ENCODE measurements around the gene LIME1. TPM values are rescaled to one million over a fixed set of nuclear protein-coding genes. Genes with fewer than 3 reads are reported as not detected.

The LIME1 gene
- total RNA-seq, 2 donors from 2014 or later, result 156 to 179 TPM

GRCh38 chr20:63741676-63742380 lies 5.4 kb downstream of the LIME1 start:
- Mint-ChIP-seq H3K27me3 (no peaks in the 10 kb centered on the region), H3K4me1 (peaks cover 2% of the 10 kb centered on the region), H3K4me3 (peak overlapping the region; percentile 74), H3K36me3 (ENCODE audit: low read depth) (no peaks in the 10 kb centered on the region), H3K27ac (no peak overlapping the region)
- DNase-seq (no peak), ATAC-seq (no peak)
- H3K9me3 ChIP-seq (ENCODE audit: control insufficient read depth, low read length, poor library complexity, severe bottlenecking), result no peaks in the 10 kb centered on the region

DNA sequence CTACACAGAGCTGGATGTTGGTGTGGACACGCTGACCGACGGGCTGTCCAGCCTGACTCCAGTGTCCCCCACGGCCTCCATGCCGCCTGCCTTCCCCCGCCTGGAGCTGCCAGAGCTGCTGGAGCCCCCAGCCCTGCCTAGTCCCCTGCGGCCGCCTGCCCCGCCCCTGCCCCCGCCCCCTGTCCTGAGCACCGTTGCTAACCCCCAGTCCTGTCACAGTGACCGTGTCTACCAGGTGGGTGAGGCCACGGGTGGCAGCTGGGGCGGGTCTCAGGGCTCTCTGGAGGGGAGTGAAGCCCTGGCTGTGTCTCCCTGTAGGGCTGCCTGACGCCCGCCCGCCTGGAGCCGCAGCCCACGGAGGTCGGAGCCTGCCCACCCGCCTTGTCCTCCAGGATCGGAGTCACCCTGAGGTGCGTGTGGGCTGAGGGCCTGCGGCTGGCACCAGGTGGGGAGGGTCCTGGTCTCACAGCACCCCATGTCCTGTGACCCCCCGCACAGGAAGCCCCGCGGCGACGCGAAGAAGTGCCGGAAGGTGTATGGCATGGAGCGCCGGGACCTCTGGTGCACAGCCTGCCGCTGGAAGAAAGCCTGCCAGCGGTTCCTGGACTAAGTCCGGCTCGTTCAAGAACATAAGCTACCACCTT lies 6.0 kb downstream of the LIME1 start:
- DNase-seq (no peak), ATAC-seq (no peak)
- H3K4me1 Mint-ChIP-seq, result peaks cover 2% of the 10 kb centered on the region
- H3K9me3 ChIP-seq (ENCODE audit: control insufficient read depth, low read length, poor library complexity, severe bottlenecking), result no peaks in the 10 kb centered on the region
- H3K27ac Mint-ChIP-seq, result no peak overlapping the region
- H3K27me3 Mint-ChIP-seq, result no peaks in the 10 kb centered on the region
- H3K4me3 Mint-ChIP-seq, result no peak overlapping the region
- H3K36me3 Mint-ChIP-seq (ENCODE audit: low read depth), result no peaks in the 10 kb centered on the region

GRCh38 chr20:63743210-63743970 lies 6.9 kb downstream of the LIME1 start:
- no peaks in the 10 kb centered on the region for H3K36me3 Mint-ChIP-seq (ENCODE audit: low read depth)
- H3K27ac Mint-ChIP-seq, result no peak overlapping the region
- no peaks in the 10 kb centered on the region for H3K9me3 ChIP-seq (ENCODE audit: control insufficient read depth, low read length, poor library complexity, severe bottlenecking)
- no peaks in the 10 kb centered on the region for H3K27me3 Mint-ChIP-seq
- H3K4me3 Mint-ChIP-seq, result no peak overlapping the region
- H3K4me1 Mint-ChIP-seq, result peaks cover 2% of the 10 kb centered on the region
- no peak for ATAC-seq
- DNase-seq, result no peak

DNA sequence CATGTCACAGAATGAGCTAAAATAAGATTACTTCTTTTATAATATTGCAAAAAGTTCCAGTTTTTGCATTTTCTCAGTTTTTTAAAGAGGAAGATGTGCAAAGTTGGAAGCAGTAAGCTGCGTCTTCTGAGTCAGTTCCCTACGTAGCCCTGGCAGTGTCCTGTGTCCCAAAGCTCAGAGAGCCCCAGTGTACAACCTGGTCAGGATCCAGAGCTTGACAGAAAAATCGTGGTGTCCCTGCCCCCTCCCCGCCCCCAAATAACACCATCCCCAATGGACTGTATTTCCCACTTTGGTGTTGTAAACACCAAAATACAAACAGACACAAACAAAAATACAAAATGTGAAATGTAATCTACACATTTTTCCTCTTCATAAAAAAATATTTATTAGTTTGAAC lies 7.7 kb downstream of the LIME1 start:
- ATAC-seq (no peak), DNase-seq (no peak)
- H3K9me3 ChIP-seq (ENCODE audit: control insufficient read depth, low read length, poor library complexity, severe bottlenecking), result no peaks in the 10 kb centered on the region
- H3K36me3 Mint-ChIP-seq (ENCODE audit: low read depth), result no peaks in the 10 kb centered on the region
- no peak overlapping the region for H3K4me3 Mint-ChIP-seq
- H3K27ac Mint-ChIP-seq, result no peak overlapping the region
- peaks cover 2% of the 10 kb centered on the region for H3K4me1 Mint-ChIP-seq
- H3K27me3 Mint-ChIP-seq, result no peaks in the 10 kb centered on the region

- H3K27ac Mint-ChIP-seq, result no peak overlapping the region
- peaks cover 6% of the 10 kb centered on the region for H3K4me1 Mint-ChIP-seq
- DNase-seq, result no peak
- no peak overlapping the region for H3K4me3 Mint-ChIP-seq
- H3K36me3 Mint-ChIP-seq (ENCODE audit: low read depth), result no peaks in the 10 kb centered on the region
- no peak for ATAC-seq
- H3K9me3 ChIP-seq (ENCODE audit: control insufficient read depth, low read length, poor library complexity, severe bottlenecking), result no peaks in the 10 kb centered on the region
- no peaks in the 10 kb centered on the region for H3K27me3 Mint-ChIP-seq
These were observed 8.3 kb downstream of the LIME1 start for GRCh38 chr20:63744574-63745423.

DNA sequence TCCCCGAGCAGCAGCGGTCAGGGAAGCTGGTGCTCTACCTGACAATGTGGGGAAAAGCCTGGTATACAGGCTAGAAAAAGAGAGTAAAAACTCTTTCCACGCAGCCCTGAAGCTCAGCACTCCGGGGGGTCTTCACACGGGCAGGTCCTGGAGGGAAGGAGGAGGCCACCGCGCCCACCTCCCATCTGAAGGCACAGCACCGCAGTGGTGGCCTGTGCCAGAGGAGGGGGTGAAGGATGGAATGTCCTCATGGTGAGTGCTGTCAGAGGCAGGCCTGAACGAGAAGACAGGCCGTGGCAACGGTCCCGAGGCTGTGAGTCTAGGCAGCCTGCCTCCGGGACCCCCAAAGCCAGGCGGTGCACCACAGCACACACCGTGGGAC lies 9.0 kb downstream of the LIME1 start:
- H3K4me1 Mint-ChIP-seq, result peaks cover 6% of the 10 kb centered on the region
- H3K9me3 ChIP-seq (ENCODE audit: control insufficient read depth, low read length, poor library complexity, severe bottlenecking), result no peaks in the 10 kb centered on the region
- no peaks in the 10 kb centered on the region for H3K27me3 Mint-ChIP-seq
- H3K36me3 Mint-ChIP-seq (ENCODE audit: low read depth), result no peaks in the 10 kb centered on the region
- H3K4me3 Mint-ChIP-seq, result no peak overlapping the region
- DNase-seq, result no peak
- no peak for ATAC-seq
- no peak overlapping the region for H3K27ac Mint-ChIP-seq

DNA sequence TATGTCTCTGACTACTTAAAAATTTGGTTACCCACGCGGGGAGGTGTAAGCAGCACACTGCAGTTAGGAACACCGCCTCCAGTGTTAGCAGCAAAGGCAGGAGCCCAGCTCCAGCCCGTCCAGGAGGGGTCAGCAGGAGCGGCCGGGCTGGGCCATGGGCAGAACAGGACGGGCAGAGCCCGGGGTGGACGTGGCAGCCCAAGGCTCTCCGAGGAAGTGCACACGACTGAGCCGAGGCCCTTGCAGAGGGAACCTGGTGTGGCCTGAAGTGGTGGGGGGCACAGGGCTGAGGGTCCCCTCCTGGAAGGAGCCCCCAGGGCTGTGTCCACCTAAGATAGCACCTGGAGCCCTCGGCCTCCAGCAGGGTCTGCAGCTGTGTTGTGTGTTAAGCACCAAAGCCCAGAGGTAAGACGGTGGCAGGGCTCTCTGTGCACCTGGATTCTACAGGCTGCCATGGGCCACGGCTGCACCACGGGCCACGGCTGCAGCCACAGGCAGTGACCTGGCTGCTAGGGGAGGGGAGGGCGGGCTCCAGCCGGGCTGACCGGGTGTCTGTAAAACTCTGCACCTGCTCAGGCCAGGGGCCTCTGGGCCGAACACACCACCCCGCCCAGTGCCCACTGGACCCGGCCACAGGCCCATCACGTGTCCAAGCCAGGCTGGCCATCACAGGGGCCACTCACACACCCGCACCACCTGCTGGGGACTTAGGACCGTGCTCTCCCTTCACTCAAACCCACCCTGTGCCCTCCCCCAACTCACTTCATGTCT lies 9.7 kb downstream of the LIME1 start:
- Mint-ChIP-seq H3K4me3 (no peak overlapping the region), H3K27ac (no peak overlapping the region), H3K4me1 (peaks cover 7% of the 10 kb centered on the region), H3K36me3 (ENCODE audit: low read depth) (no peaks in the 10 kb centered on the region), H3K27me3 (no peaks in the 10 kb centered on the region)
- ATAC-seq (no peak), DNase-seq (no peak)
- no peaks in the 10 kb centered on the region for H3K9me3 ChIP-seq (ENCODE audit: control insufficient read depth, low read length, poor library complexity, severe bottlenecking)

- no peaks in the 10 kb centered on the region for H3K9me3 ChIP-seq (ENCODE audit: control insufficient read depth, low read length, poor library complexity, severe bottlenecking)
- H3K27ac Mint-ChIP-seq, result no peak overlapping the region
- H3K4me3 Mint-ChIP-seq, result no peak overlapping the region
- H3K36me3 Mint-ChIP-seq (ENCODE audit: low read depth), result no peaks in the 10 kb centered on the region
- no peak for ATAC-seq
- DNase-seq, result no peak
- no peaks in the 10 kb centered on the region for H3K27me3 Mint-ChIP-seq
- H3K4me1 Mint-ChIP-seq, result peaks cover 9% of the 10 kb centered on the region
These were observed 10.4 kb downstream of the LIME1 start for GRCh38 chr20:63746751-63747315.

DNA sequence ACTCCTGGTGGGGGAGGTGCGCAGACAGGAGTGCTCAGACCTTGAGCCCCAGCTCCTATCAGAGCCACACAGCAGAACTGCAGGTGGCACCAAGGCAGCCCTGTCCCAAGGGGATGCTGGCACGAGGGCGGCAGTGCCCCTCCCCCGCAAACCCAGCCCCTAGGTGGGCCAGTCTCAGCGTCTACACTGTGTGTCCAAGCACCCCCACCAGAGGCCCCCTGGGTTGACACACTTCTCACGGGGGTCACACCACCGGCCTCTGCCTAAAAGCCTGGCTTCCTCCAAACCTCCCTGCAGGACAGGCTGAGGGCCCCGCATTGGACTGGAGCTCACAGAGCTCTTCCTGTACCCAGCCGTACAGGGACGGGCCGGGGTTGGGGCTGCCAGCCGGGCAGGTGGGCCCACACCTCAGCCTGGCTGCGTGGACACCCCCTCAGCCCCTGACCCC lies 11.2 kb downstream of the LIME1 start:
- no peak overlapping the region for H3K4me3 Mint-ChIP-seq
- peaks cover 9% of the 10 kb centered on the region for H3K4me1 Mint-ChIP-seq
- no peaks in the 10 kb centered on the region for H3K36me3 Mint-ChIP-seq (ENCODE audit: low read depth)
- DNase-seq, result no peak
- H3K27me3 Mint-ChIP-seq, result no peaks in the 10 kb centered on the region
- H3K27ac Mint-ChIP-seq, result no peak overlapping the region
- no peak for ATAC-seq
- no peaks in the 10 kb centered on the region for H3K9me3 ChIP-seq (ENCODE audit: control insufficient read depth, low read length, poor library complexity, severe bottlenecking)

- Mint-ChIP-seq H3K27ac (peak overlapping the region; percentile 75), H3K36me3 (ENCODE audit: low read depth) (no peaks in the 10 kb centered on the region), H3K4me3 (no peak overlapping the region), H3K4me1 (peaks cover 9% of the 10 kb centered on the region), H3K27me3 (no peaks in the 10 kb centered on the region)
- ATAC-seq (no peak), DNase-seq (no peak)
- H3K9me3 ChIP-seq (ENCODE audit: control insufficient read depth, low read length, poor library complexity, severe bottlenecking), result no peaks in the 10 kb centered on the region
These were observed 11.8 kb downstream of the LIME1 start for GRCh38 chr20:63748070-63748933.

DNA sequence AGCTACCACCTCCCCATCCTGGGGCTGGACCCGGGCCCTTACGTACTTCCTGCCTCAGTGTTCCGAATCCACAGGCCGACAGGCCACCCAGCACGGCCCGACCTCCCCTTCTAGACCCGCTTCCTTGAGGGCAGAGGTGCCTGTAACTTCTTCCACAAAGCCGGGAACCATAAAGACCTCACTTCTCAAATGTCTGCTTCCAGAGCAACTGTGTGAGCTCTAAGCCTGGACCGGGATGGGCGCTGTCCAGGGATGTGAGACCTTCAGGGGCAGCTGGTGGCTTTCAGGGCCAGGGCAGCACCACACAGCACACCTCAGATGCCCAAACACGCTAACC lies 12.4 kb downstream of the LIME1 start:
- ATAC-seq, result no peak
- H3K4me3 Mint-ChIP-seq, result no peak overlapping the region
- no peak for DNase-seq
- H3K36me3 Mint-ChIP-seq (ENCODE audit: low read depth), result no peaks in the 10 kb centered on the region
- peak overlapping the region; percentile 75 for H3K27ac Mint-ChIP-seq
- H3K27me3 Mint-ChIP-seq, result no peaks in the 10 kb centered on the region
- H3K4me1 Mint-ChIP-seq, result peaks cover 9% of the 10 kb centered on the region
- no peaks in the 10 kb centered on the region for H3K9me3 ChIP-seq (ENCODE audit: control insufficient read depth, low read length, poor library complexity, severe bottlenecking)

All from T-helper 17 cell (primary cell).